ENCODE data around the gene HDAC4. TPM values are rescaled to one million over a fixed set of nuclear protein-coding genes. Genes with fewer than 3 reads are reported as not detected.

The HDAC4 gene
- total RNA-seq, 6 experiments from 2014 or later: 7.4 to 13.0 (median 9.5) TPM

DNA sequence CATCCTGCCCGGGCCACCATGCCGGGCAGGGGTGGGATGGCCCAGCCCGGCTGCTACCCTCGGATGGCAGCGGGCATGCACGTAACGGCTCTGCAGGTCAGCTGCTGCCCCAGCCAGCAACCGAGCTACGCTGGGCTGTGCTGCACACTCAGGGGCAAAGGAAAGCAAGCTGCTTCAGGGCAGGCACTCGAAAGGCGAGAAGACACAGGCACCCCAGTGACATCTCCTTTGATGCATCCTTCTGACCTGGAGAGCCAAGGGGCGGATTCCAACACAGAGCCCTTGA lies 8.8 kb downstream of the HDAC4 start:
- no peaks in the 10 kb centered on the region; the same call in 1 of the 2 replicates for H3K9me3 Mint-ChIP-seq
- H3K27me3 Mint-ChIP-seq (ENCODE audit: insufficient read depth): no peaks in the 10 kb centered on the region; the same call in 1 of the 2 replicates
- peaks cover 7% of the 10 kb centered on the region; the same call in 1 of the 2 replicates for H3K4me1 Mint-ChIP-seq (ENCODE audit: low read depth)
- no peak overlapping the region for H3K4me3 Mint-ChIP-seq
- TF ChIP-seq, protein P1, sequence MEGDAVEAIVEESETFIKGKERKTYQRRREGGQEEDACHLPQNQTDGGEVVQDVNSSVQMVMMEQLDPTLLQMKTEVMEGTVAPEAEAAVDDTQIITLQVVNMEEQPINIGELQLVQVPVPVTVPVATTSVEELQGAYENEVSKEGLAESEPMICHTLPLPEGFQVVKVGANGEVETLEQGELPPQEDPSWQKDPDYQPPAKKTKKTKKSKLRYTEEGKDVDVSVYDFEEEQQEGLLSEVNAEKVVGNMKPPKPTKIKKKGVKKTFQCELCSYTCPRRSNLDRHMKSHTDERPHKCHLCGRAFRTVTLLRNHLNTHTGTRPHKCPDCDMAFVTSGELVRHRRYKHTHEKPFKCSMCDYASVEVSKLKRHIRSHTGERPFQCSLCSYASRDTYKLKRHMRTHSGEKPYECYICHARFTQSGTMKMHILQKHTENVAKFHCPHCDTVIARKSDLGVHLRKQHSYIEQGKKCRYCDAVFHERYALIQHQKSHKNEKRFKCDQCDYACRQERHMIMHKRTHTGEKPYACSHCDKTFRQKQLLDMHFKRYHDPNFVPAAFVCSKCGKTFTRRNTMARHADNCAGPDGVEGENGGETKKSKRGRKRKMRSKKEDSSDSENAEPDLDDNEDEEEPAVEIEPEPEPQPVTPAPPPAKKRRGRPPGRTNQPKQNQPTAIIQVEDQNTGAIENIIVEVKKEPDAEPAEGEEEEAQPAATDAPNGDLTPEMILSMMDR (IDR thresholded peaks at IDR 0.05): no peak
- no peak overlapping the region for H3K27ac Mint-ChIP-seq
- no peak for DNase-seq
- H3K36me3 Mint-ChIP-seq (ENCODE audit: low read depth): peaks cover 5% of the 10 kb centered on the region

DNA sequence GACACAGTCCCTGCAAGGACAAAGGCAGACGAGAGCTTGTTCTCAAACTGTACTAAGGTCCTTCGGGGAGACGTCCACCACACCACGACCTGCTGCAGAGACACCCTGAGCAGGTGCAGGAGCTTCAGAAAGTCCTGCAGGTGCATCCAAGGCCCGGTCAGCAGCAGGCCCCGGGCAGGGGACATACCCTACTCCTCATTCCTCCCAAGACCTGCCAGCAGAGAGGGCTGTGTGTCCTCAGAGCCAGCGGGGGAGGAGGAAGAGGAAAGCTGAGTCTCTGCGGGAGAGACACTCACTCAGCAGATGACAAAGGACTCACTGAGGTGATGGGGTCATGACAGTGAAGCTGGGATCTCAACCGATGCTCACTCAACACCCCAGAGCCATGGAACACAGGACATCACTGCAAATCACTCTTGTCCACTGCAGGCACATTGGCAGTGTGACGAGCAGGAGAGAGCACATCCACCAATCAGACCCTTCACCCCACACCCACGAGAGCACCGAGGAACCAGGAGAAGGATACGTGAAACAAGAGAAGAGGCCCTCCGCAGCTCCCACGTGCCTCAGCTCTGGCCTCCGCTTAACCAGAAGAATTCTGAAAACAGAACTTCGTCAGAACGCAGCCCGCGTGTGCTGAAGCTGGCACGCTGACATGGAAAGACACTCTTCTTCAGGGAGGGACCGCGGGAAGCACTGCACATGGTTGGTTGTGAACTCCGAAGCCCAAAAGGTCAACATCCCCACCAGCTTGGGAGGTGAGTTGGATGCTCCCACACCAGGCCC lies 9.3 kb downstream of the HDAC4 start:
- no peak for DNase-seq
- Mint-ChIP-seq H3K4me3 (no peak overlapping the region), H3K4me1 (ENCODE audit: low read depth) (peaks cover 7% of the 10 kb centered on the region; the same call in 1 of the 2 replicates), H3K9me3 (no peaks in the 10 kb centered on the region; the same call in 1 of the 2 replicates), H3K27me3 (ENCODE audit: insufficient read depth) (no peaks in the 10 kb centered on the region; the same call in 1 of the 2 replicates), H3K27ac (no peak overlapping the region), H3K36me3 (ENCODE audit: low read depth) (peaks cover 5% of the 10 kb centered on the region)
- TF ChIP-seq, protein P1 (IDR thresholded peaks at IDR 0.05): no peak

DNA sequence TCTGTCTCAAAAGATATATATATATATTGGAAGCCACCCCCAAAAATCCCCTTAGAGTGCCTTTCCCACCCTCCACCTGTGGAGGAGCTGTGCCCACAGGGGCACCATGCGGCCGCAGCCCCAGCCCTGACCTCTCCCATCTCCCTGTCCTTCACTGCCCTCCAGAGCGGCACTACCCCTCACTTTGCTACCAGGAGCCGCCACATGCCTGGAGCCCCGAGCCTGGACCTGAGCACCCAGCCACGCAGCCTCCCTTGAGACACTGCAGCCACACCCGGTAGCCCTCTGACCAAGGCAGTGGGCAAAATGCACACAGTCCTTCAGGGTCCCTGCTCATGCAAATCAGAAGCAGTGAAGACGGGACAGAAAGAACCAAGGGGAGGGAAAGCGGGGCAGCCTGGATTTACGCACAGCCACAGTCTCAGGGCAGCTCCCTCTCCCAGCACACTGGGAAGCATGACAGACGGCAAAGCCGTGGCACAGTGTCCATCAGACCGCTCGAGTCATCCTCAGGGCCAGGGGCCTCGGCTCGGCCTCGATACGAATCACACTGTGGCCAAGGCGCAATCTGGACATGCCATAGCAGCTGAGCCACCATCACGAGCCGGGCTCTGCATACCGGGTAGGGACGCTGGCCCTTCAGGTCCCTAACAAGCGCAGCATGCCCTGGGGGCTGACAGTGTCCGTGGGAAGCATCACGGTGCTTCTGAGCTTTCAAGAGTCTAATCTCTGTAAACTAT lies 10.1 kb downstream of the HDAC4 start:
- H3K27me3 Mint-ChIP-seq (ENCODE audit: insufficient read depth): no peaks in the 10 kb centered on the region; the same call in 1 of the 2 replicates
- TF ChIP-seq, protein P1 (IDR thresholded peaks at IDR 0.05): no peak
- H3K36me3 Mint-ChIP-seq (ENCODE audit: low read depth): peaks cover 5% of the 10 kb centered on the region
- H3K4me1 Mint-ChIP-seq (ENCODE audit: low read depth): peaks cover 7% of the 10 kb centered on the region; the same call in 1 of the 2 replicates
- H3K4me3 Mint-ChIP-seq: no peak overlapping the region
- no peak overlapping the region for H3K27ac Mint-ChIP-seq
- DNase-seq: no peak
- H3K9me3 Mint-ChIP-seq: no peaks in the 10 kb centered on the region; the same call in 1 of the 2 replicates

DNA sequence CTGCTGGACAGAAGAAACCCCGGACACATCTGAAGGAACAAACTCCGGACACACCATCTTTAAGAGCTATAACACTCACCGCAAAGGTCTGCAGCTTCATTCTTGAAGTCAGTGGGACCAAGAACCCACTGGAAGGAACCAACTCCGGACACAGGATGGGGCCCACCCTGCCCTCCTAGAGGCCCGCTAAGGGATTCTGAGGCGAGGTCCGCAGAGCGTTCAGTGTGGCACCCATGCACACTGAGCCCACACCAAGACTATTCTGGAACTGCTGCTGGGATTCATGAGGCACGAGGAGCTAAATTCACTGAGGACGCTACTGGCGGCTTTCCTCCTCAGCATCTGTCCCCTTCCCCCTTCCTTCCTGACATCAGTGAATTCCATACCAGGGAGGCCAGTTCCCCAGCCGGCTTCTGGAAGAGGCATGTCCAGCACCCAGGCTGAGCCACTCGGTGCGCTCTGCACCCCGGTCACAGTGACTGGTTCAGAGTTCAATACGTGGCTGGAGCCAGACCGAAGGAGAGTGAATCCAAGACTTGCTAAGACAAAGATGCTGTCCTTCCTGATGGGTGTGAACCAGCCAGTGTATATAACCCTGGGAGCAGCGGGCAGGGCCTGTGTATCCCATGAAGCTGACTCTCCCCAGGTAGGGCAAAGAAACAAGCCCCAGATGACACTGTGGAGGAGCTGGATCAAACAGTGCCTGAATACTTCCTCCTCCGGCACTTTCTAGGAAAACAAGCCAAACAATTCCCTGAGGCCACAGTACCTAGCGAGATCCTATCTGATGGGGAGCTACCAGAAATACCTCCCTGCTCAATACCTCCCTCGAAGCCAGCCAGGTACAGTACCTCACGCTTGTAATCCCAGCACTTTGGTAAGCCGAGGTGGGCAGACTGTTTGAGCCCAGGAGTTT lies 11.1 kb downstream of the HDAC4 start:
- H3K36me3 Mint-ChIP-seq (ENCODE audit: low read depth): peaks cover 5% of the 10 kb centered on the region
- TF ChIP-seq, protein P1 (IDR thresholded peaks at IDR 0.05): no peak
- no peaks in the 10 kb centered on the region; the same call in 1 of the 2 replicates for H3K9me3 Mint-ChIP-seq

More for the DNA sequence above, 11.1 kb downstream of the HDAC4 start:
- no peak for DNase-seq
- H3K27me3 Mint-ChIP-seq (ENCODE audit: insufficient read depth): no peaks in the 10 kb centered on the region; the same call in 1 of the 2 replicates
- no peak overlapping the region for H3K27ac Mint-ChIP-seq
- no peak overlapping the region for H3K4me3 Mint-ChIP-seq
- H3K4me1 Mint-ChIP-seq (ENCODE audit: low read depth): peaks cover 7% of the 10 kb centered on the region; the same call in 1 of the 2 replicates
